Endothelial cell of umbilical vein (primary cell): Measurements from ENCODE around the gene SLCO3A1.

ENCODE experiments used
- CTCF ChIP-seq, 2 donors: IDR thresholded peaks; 1 replicate in 1 of 2; 2 replicates in 1 of 2; pipeline ENCODE4 v1.5.1; 2011; ENCODE audit warnings: low read length in 2 of 2, mild to moderate bottlenecking in 2 of 2, moderate library complexity in 2 of 2, control low read depth in 1 of 2, inconsistent platforms in 1 of 2, low read depth in 1 of 2; ENCODE audit not compliant: insufficient read depth in 1 of 2; ENCODE audit errors: extremely low read depth in 1 of 2
- EZH2 ChIP-seq: IDR thresholded peaks from 2 replicates; pipeline ENCODE4 v1.6.1; 2012; ENCODE audit warnings: borderline replicate concordance, low read depth, mild to moderate bottlenecking, moderate library complexity, low read length, inconsistent platforms; ENCODE audit not compliant: severe bottlenecking
- FOS ChIP-seq: IDR thresholded peaks from 2 replicates; pipeline ENCODE4 v1.6.1; 2011; ENCODE audit warnings: mild to moderate bottlenecking, low read length, moderate library complexity, borderline replicate concordance; ENCODE audit not compliant: insufficient read depth
- GATA2 ChIP-seq: IDR thresholded peaks from 2 replicates; pipeline ENCODE4 v1.7.0; 2011; ENCODE audit warnings: low read depth, mild to moderate bottlenecking, moderate library complexity, mixed read lengths, low read length; ENCODE audit not compliant: insufficient read length, insufficient read depth
- POLR2A ChIP-seq: IDR thresholded peaks from 2 replicates; pipeline ENCODE4 v1.6.1; 2012; ENCODE audit warnings: low read depth, mild to moderate bottlenecking, control low read depth, low read length
- POLR2AphosphoS5 ChIP-seq: IDR thresholded peaks from 2 replicates; pipeline ENCODE4 v1.6.1; 2012; ENCODE audit warnings: low read depth, mild to moderate bottlenecking, control low read depth, low read length, moderate library complexity; ENCODE audit not compliant: insufficient read depth
- TF ChIP-seq, protein P1 (sequence below): IDR thresholded peaks from 2 replicates; pipeline ENCODE4 v1.6.1; 2011; ENCODE audit not compliant: insufficient read depth, insufficient read length

DNA sequence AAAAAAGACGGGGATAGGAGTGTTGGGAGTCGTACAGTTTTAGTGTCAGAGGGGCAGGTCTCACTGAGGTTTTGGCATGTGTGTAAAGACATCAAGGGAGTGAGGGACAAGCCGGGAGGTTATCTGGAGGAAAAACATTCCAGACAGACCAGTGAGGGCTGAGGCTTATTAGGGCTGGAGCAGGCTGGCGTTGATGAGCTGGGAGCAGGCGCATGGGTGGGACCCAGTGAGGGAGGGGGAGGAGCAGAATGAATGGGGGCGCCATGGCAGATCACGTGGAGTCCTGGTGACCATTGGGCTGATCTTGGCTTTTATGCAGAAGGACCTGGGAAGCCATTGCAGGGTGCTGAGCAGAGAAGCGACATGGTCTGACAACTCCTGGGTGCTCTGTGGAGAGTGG, 180.2 kb downstream of the SLCO3A1 start:
- TF ChIP-seq EZH2 (no peak), POLR2A (no peak), CTCF (IDR thresholded peaks at IDR 0.05; ENCODE audit: extremely low read depth in 1 of 2, insufficient read depth in 1 of 2, low read depth in 1 of 2, low read length in 2 of 2) (no peak), POLR2AphosphoS5 (no peak), FOS (no peak), GATA2 (no peak)
- TF ChIP-seq, protein P1, sequence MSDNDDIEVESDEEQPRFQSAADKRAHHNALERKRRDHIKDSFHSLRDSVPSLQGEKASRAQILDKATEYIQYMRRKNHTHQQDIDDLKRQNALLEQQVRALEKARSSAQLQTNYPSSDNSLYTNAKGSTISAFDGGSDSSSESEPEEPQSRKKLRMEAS = no peak
